Loucy (cell line): ENCODE data around the gene SLFN13.

ENCODE experiments used
- CTCF ChIP-seq: fragments of 200-600 bp; sonication (generic); conservative IDR thresholded peaks from 2 replicates; pipeline ENCODE4 v1.5.1; 2014; ENCODE audit warnings: mild to moderate bottlenecking, antibody characterized with exemption, low read length
- EZH2phosphoT487 ChIP-seq: fragments of 200-600 bp; IDR thresholded peaks from 2 replicates; pipeline ENCODE4 v1.6.1; 2018; ENCODE audit warnings: antibody characterized with exemption, mild to moderate bottlenecking, moderate library complexity, borderline replicate concordance

- TF ChIP-seq CTCF (no peak), EZH2phosphoT487 (no peak)
These were observed 11.8 kb upstream of the SLFN13 start for GRCh38 chr17:35460354-35460851.
